GM12872 (cell line): ENCODE measurements around the gene CAMKMT.

Experiments used
- TF ChIP-seq, protein P1 (sequence below): IDR thresholded peaks from 3 replicates; pipeline ENCODE4 v1.5.1; 2011; ENCODE audit warnings: low read depth, mild to moderate bottlenecking, low read length, moderate library complexity; ENCODE audit not compliant: insufficient read depth

Gene CAMKMT

GRCh38 chr2:44490726-44491125, 129.0 kb downstream of the CAMKMT start:
- TF ChIP-seq, protein P1, sequence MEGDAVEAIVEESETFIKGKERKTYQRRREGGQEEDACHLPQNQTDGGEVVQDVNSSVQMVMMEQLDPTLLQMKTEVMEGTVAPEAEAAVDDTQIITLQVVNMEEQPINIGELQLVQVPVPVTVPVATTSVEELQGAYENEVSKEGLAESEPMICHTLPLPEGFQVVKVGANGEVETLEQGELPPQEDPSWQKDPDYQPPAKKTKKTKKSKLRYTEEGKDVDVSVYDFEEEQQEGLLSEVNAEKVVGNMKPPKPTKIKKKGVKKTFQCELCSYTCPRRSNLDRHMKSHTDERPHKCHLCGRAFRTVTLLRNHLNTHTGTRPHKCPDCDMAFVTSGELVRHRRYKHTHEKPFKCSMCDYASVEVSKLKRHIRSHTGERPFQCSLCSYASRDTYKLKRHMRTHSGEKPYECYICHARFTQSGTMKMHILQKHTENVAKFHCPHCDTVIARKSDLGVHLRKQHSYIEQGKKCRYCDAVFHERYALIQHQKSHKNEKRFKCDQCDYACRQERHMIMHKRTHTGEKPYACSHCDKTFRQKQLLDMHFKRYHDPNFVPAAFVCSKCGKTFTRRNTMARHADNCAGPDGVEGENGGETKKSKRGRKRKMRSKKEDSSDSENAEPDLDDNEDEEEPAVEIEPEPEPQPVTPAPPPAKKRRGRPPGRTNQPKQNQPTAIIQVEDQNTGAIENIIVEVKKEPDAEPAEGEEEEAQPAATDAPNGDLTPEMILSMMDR = no peak

GRCh38 chr2:44494006-44494405, 132.3 kb downstream of the CAMKMT start:
- TF ChIP-seq, protein P1 = no peak

DNA sequence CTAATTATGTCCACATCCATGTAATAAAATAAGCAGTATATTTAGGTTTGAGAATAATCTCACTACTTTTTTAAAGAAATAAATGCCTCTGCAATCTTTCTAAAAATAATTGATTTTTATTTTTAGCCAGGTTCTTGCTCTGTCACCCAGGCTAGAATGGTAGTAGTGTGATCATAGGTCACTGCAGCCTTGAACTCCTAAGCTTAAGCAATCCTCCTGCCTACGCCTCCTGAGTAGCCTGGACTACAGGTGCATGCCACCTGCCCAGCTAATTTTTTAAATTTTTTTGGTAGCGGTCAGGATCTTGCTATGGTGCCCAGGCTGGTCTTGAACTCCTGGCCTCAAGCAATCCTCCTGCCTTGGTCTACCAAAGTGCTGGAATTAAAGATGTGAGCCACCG, 133.3 kb downstream of the CAMKMT start:
- TF ChIP-seq, protein P1 = no peak

GRCh38 chr2:44495544-44495943, 133.8 kb downstream of the CAMKMT start:
- TF ChIP-seq, protein P1 = no peak

DNA sequence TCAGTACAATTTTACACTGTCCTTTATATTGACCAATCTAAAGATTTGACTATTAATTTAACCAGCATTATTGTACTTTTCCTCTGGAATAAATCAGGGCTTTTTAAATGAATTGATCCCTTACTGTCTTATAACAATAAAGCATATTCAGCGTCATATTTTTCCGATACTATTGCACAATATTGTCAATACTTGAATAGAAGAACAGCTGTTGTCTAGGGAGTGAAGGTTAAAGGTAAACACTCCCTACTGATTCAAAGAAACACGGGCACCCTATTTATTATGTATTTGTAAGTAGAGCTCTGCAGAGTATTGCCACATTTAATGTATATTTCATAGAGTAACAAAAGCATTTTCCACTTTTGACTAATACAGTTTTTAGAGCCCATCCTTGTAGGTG, 134.4 kb downstream of the CAMKMT start:
- TF ChIP-seq, protein P1 = no peak

GRCh38 chr2:44498551-44498950, 136.8 kb downstream of the CAMKMT start:
- TF ChIP-seq, protein P1 = no peak

GRCh38 chr2:44510246-44510645, 148.5 kb downstream of the CAMKMT start:
- TF ChIP-seq, protein P1 = no peak

GRCh38 chr2:44515416-44515815, 153.7 kb downstream of the CAMKMT start:
- TF ChIP-seq, protein P1 = no peak
